HG02798 (cell line): ENCODE results near the gene KDM7A.
"Not testable (repeated sequence)": the region's sequence is repeated elsewhere in the genome, so short reads cannot be mapped to it uniquely, and the experiment has no call there.

Source experiments
- ATAC-seq: cut with Tn5 transposase; IDR thresholded peaks from one replicate; pipeline ENCODE4 v1.9.1; 2021; ENCODE audit warnings: mild to moderate bottlenecking; ENCODE audit not compliant: unreplicated experiment, poor library complexity

The KDM7A gene

GRCh38 chr7:140203556-140203955, 26.8 kb upstream of the KDM7A start:
- no peak for ATAC-seq

GRCh38 chr7:140202942-140203341, 26.2 kb upstream of the KDM7A start:
- not testable (repeated sequence) for ATAC-seq

DNA sequence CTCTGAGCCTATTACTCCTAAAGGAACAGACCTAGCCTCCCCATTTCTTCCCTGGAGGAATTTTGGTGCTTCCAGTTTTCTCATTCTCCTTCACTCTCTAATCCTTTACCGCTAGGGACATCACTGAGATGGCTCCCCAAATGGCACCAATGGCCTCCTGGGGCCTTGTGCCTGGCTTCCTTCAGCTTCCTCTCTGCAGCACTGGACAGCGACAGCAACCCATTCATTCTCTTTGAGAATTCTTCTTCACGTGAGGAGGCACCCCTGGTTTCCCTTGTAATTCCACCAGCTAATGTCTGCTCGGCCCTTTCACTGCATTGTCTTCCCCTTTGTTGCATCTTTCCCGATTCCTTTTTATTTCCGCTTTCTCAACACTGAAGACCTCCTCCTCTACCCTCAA, 24.6 kb upstream of the KDM7A start:
- ATAC-seq: no peak

GRCh38 chr7:140200061-140200989, 23.5 kb upstream of the KDM7A start:
- no peak for ATAC-seq

DNA sequence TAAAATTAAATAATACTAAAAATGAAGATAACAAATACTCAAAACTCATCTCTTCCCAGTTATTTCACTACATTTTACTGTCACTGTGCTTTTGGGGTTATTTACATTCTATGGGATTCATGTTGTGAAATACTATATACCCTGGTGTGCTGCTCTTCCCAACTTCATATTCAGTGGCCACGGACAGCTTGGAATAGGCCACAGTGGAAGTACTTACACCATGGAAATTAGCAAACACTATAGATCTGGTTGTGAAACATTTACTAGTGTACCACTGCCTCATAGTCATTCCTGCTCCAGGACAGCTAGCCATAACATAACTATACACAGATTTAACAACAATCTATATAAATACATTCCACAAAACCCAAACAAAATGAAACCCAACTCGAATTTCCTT, 21.2 kb upstream of the KDM7A start:
- ATAC-seq: no peak

GRCh38 chr7:140197218-140197890, 20.6 kb upstream of the KDM7A start:
- no peak for ATAC-seq

DNA sequence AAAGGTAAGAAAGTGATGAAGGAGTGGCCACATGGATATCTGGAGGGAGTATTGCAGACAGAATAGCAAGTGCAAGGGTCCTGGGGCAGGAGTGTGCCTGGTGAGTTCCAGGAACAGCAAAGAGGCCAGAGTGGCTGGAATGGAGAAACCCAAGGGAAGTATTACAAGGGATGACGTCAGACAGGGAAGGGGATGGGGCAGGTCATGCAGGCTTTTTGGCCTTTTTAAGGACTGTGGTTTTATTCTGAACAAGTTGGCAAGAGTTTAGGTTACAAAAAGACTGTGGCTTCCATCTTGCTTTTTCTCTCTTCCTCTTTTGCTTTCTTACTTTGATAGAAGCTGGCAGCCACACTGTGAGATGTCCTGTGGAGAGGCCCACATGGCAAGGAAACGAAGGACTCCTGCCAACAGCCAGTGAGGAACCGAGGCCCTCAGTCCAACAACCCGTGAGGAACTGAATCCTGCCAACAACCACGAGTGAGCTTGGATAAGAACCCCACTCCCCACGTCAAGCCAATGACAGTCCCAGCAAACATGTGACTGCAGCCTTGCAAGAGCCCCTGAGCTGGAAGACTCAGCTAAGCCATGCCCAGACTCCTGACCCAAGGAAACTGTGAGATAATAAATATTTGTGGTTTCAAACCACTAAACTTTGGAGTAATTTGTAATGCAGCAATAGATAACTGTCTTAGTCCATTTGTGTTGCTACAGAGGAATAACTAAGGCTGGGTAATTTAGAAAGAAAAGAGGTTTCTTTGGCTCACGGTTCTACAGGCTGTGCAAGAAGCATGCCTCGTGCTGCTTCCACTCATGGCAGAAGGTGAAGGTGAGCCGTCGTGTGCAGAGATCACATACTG, 19.8 kb upstream of the KDM7A start:
- ATAC-seq: no peak

GRCh38 chr7:140195859-140196258, 19.1 kb upstream of the KDM7A start:
- no peak for ATAC-seq

- ATAC-seq: no peak
Observed at GRCh38 chr7:140192620-140193019, 15.8 kb upstream of the KDM7A start.

DNA sequence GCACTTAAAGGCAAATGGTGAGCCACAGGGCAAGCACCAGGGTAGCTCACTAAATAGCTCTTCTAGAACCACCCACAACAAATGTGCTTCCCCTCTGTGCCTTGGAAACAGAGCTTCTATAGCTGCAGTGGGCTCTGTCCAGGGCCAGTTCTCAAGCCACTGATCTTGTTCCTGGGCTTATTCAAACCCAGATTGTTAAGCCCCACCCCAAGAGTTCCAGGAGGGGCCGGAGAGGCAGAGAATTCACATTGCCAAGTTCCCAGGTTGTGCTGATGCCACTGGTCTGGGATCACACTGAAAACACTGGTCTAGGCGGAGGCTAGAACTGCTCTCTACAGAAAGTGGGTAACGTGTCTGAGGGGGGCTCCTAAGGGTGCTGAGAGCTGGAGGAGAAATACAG, 15.4 kb upstream of the KDM7A start:
- ATAC-seq: no peak

DNA sequence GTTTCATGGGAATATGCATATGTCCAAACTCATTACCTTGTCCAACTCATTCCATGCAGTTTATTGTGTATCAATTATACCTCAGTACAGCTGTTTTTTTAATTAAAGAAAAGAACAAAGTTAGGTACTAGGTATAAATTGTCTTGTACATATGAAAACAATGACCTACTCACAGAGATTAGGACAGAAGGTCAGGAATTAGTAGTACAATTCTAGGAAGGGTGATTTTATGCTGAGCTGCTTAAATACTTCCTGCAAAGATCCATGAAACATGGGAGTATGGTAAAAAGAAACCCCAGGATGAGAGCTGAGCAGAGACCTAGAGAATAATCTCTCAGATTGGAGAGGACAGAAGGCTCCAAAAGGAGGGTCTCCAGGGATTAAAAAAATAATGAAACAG, 13.8 kb upstream of the KDM7A start:
- ATAC-seq: no peak

GRCh38 chr7:140189917-140190316, 13.1 kb upstream of the KDM7A start:
- no peak for ATAC-seq

DNA sequence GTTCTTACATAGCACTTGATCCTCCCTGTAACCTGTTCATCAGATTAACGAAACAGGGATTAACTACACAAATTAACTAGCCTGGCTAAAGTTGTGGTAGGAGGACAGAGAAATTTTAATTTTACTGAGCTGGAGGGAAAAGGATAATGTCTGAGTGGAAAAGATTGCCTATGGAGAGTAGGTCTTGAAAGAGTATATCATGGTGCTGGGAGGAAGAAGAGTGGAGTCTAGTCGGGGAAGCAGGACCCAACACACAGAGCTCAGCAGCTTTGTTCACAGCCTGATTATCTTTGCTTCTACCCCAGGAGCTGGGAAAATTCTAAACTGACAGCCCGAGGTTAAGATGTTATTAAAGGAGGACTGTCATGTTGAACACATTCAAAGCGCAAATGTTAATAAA, 6.1 kb upstream of the KDM7A start:
- ATAC-seq: no peak

GRCh38 chr7:140179339-140179738, 2.6 kb upstream of the KDM7A start:
- no peak for ATAC-seq

GRCh38 chr7:140176122-140176701, 571 bp downstream of the KDM7A start:
- ATAC-seq: no peak

DNA sequence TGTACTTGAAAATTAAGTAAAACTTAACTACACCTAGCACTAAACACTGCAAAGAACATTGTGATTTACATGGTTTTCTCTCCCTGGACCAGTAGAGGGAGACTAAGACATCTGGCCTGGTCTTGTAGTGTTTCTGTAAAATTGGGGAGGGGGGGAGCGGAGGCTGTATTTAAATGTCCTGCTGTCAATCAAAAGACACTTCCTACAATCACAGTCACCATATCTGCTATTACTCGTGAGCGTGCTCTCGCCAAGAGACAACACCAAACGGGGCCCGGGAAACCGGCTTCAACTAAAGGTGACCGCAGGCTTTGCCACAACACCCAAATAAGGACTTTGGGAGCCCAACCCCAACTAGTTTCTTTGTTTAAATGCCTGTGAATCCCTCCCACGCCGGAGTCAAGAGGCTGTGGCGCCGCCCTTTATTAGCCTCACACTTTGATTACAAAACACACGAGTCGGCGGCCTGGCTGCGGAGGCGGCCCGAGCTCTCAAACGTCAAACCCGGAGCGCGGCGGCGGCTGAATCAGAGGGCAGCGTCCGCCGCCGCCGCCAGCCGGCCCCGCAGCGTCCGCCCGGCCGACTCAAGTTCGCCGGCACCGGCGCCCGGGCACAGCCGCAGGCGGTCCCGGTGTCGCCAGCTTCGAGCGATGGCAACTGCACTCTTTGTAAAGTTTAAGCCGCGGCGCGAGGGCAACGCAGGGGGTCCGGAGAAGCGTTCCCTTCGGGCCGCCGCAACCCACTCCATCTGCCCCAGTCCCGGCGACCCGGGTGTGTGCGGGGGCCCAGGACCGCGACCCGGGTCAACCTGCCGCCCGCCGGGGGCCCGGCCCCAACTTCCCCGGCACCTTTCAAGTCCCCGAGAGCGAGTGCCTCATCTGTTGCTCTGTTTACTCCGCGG, 1.3 kb downstream of the KDM7A start:
- ATAC-seq: peak; percentile 40

DNA sequence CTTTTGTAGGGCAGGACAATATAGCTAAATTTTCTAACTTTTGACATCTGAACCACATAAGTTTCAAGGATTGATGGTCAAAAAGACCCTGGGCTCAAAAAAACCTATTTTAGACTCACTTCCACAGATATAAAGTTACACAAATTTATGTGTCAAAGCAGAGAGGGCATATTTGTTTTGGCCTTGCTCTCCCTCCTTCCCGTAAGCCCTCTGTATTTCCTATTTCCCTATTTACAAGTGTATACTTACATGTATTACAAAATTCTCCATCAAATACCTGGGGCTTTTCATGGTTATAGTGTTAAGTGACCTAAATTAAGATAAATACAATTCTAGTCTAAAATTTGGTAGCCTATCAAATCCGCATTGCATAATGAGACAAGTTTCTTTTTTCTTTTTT, 2.6 kb downstream of the KDM7A start:
- no peak for ATAC-seq

DNA sequence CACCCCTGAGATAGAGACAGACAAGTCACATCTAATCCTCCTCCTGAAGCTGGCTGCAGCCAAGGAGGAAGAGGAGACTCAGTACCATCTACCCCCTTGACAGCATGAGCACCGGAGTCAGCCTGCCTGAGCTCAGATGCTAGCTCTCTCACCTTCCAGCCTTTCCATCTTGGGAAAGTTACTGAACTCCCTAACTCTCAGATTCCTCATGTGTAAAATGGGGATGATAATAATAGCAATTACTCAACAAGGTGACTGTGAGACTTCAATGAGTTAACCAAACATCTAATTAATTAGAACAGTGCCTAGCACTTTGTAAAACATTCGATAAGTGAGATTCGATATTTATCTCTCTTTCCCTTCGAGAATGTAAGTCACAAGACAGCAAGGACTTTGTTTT, 6.4 kb downstream of the KDM7A start:
- ATAC-seq: no peak

- no peak for ATAC-seq
Observed at GRCh38 chr7:140168816-140169215, 8.0 kb downstream of the KDM7A start.
